Mucosa of gallbladder (tissue), 1 donor: Measurements from ENCODE around the gene NAA25. TPM values are rescaled to one million over a fixed set of nuclear protein-coding genes. Genes with fewer than 3 reads are reported as not detected.
A peak's percentile ranks its signal among the peaks of the same experiment; 100 is the strongest.
"Not testable (repeated sequence)": the region's sequence is repeated elsewhere in the genome, so short reads cannot be mapped to it uniquely, and the experiment has no call there.

ENCODE experiments used
- DNase-seq: peaks from one replicate; pipeline ENCODE4 v3.0.0-alpha.2; 2020; ENCODE audit warnings: low spot score
- total RNA-seq: library from RNA; stranded (reverse); gene quantifications from one replicate; pipeline ENCODE4 v1.2.1, GENCODE V29; 2021
- donor health status: DM: no; HTN: no; CAD: no.

NAA25 gene
- total RNA-seq, 1 donor from 2014 or later = 15.8 TPM

GRCh38 chr12:112116232-112117060, 7.9 kb upstream of the NAA25 start:
- DNase-seq = peak; percentile 64

DNA sequence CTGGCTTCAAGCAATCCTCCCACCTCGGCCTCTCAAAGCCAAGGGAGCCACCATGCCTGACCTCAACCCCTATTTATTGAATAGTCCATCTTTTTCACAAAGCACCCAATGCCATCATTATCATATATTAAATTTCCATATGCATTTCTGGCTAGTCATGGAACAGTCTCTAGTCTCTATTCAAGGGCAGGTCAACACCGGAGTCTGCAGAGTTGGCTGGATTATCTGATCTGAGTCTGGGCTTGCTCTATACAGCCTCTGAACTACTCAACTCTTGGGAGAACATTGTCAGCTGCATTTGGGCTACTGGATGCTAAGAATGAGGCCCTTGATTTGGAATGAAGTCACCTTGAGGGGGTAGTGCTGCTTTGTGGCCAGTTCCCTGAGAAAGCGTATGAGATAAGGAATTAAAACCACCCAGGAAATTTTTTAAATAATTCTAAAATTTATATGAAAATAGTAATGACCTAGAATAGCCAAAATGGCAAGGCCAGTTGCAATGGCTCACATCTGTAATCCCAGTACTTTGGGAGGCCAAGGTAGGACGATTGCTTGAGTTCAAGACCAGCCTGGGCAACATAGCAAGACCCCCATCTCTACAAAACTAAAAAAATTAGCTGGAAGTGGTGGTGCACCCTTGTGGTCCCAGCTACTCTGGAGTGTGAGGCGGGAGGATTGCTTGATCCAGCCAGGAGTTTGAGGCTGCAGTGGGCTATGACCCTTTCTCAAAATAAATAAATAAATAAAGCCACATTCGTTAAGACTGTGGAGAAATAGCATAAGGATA, 6.9 kb upstream of the NAA25 start:
- no peak for DNase-seq

- no peak for DNase-seq
Measured at GRCh38 chr12:112112409-112113133, 4.0 kb upstream of the NAA25 start.

DNA sequence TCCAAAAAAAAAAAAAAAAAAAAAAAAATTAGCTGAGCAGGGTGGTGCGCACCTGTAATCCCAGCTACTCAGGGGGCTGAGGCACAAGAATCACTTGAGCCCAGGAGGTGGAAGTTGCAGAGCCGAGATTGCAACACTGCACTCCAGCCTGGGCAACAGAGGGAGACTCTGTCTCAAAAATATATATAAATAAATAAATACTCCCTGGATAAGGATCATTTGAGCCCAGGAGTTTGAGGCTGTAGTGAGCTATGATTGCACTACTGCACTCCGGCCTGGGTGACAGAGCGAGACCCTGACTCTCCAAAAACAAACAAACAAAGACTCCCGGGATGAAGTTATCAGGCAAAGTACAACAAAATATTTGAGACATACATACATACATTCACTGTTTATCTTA, 3.3 kb upstream of the NAA25 start:
- no peak for DNase-seq

- DNase-seq = not testable (repeated sequence)
Measured at GRCh38 chr12:112110787-112111662, 2.4 kb upstream of the NAA25 start.

GRCh38 chr12:112107306-112108201, 1.0 kb downstream of the NAA25 start:
- DNase-seq = no peak

GRCh38 chr12:112105891-112106290, 2.7 kb downstream of the NAA25 start:
- DNase-seq = no peak

DNA sequence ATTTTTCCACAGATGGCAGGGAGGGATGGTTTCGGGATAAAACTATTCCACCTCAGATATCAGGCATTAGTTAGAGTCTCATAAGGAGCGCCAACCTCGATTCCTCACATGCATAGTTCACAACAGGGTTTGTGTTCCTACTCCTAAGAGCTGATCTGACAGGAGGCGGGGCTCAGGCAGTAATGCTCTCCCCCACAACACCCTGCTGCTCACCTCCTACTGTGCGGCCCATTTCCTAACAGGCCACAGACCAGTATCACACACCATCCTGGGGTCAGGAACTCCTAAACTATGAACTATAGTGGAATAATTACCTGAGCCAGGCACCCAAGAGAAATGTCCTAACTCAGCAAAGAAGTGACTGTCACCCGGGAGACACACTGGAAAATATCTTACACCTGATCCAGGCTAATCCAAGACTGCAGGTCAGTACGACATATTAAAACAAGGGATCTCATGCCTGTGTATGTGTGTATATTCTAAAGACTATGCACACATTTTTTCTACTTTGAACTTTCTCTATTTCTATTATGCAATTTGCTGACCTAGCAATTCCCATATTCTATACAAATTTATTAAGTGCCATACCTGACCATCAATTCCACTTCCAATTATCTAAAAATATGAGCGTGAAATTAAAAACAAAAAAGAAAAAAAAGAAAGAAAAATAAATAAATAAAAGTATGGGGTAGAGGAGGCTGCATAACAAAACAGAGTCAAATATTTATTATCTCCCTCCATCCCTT, 4.7 kb downstream of the NAA25 start:
- DNase-seq = no peak

DNA sequence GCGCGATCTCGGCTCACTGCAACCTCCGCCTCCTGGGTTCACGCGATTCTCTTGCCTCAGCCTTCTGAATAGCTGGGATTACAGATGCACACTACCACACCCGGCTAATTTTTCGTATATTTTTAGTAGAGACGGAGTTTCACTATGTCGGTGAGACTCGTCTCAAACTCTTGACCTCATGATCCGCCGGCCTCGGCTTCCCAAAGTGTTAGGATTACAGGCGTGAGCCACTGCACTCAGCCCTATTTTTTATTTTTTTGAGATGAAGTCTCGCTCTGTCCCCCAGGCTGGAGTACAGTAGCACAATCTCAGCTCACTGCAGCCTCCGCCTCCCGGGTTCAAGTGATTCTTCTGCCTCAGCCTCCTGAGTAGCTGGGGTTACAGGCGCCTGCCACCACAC, 5.8 kb downstream of the NAA25 start:
- not testable (repeated sequence) for DNase-seq

GRCh38 chr12:112102127-112102526, 6.5 kb downstream of the NAA25 start:
- DNase-seq = no peak

DNA sequence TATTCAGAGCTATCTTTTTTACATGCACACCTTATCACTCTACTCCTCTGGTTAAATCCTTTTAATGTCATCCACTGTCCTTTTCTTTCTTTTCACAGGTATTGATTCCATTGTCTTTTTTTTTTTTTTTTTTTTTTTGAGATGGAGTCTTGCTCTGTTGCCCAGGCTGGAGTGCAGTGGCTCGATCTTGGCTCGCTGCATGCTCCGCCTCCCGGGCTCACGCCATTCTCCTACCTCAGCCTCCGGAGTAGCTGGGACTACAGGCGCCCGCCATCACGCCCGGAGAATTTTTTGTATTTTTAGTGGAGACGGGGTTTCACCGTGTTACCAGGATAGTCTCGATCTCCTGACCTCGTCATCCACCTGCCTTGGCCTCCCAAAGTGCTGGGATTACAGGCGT, 8.1 kb downstream of the NAA25 start:
- not testable (repeated sequence) for DNase-seq

GRCh38 chr12:112097641-112098040, 10.9 kb downstream of the NAA25 start:
- DNase-seq = no peak

GRCh38 chr12:112096667-112097066, 11.9 kb downstream of the NAA25 start:
- no peak for DNase-seq

GRCh38 chr12:112096070-112096469, 12.5 kb downstream of the NAA25 start:
- DNase-seq = no peak

DNA sequence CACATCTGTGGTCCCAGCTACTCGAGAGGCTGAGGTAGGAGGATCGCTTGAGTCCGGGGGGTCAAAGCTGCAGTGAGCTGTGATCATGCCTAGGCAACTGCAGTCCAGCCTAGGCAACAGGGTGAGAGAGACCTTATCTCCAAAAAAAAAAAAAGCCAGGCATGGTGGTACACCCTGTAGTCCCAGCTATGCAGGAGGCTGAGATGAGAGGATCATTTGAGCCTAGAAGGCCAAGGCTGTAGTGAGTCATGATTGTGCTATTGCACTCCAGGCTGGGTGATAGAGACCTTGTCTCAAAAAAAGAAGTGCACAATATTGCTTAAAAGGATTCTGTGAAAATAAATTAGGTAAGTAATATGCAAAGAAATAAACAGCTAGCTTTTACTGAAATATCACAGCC, 17.0 kb downstream of the NAA25 start:
- no peak for DNase-seq

- no peak for DNase-seq
Measured at GRCh38 chr12:112087851-112088250, 20.7 kb downstream of the NAA25 start.

- DNase-seq = no peak
Measured at GRCh38 chr12:112087055-112087850, 21.3 kb downstream of the NAA25 start.

GRCh38 chr12:112066566-112066965, 42.0 kb downstream of the NAA25 start:
- DNase-seq = no peak

- DNase-seq = no peak
Measured at GRCh38 chr12:112063273-112063672, 45.3 kb downstream of the NAA25 start.
